HCT116 (cell line): ENCODE data around the gene NTRK3. TPM values are rescaled to one million over a fixed set of nuclear protein-coding genes. Genes with fewer than 3 reads are reported as not detected.

Source experiments
- ATAC-seq: fragments of 200-7000 bp; cut with Tn5 transposase; 2 replicates; pipeline ENCODE4 v1.9.1; 2020; ENCODE audit warnings: mild to moderate bottlenecking, moderate library complexity
- BruUV-seq: library from RNA; stranded (reverse); fragments of 400-500 nt; replicated peaks from 2 replicates; lab custom pipeline; 2021; lab: Mats Ljungman, UMichigan
- CTCF ChIA-PET: fragments of 300-600 bp; sonication (Branson Sonifier 250); formaldehyde crosslinking; loops from one replicate; lab custom pipeline; 2021; ENCODE audit warnings: antibody characterized with exemption; lab: Charles Lee
- POLR2A ChIA-PET: fragments of 300-600, 350-600 bp; sonication (Branson Sonifier 250); formaldehyde crosslinking; loops from one replicate; lab custom pipeline; 2021; ENCODE audit warnings: antibody characterized with exemption; lab: Charles Lee
- RAD21 ChIA-PET, 2 experiments: fragments of 300-600 bp; sonication (Branson Sonifier 250); formaldehyde crosslinking; loops; one replicate each; lab custom pipeline; 2023; ENCODE audit warnings: low total read pairs in 2 of 2; ENCODE audit not compliant: uncharacterized antibody in 2 of 2, unreplicated experiment in 2 of 2, low non-redundant PET in 1 of 2; lab: Charles Lee
- DNase-seq: peaks from one replicate; pipeline ENCODE4 v3.0.0-alpha.2; 2010; ENCODE audit warnings: low read depth, low spot score
- H2AFZ ChIP-seq: fragments of 200-600 bp; shearing (Covaris generic), sonication (generic); 2 replicates; pipeline ENCODE4 v1.6.1; 2017; ENCODE audit warnings: low read depth, mixed run types, mixed read lengths, antibody characterized with exemption, low read length; ENCODE audit not compliant: poor library complexity, severe bottlenecking
- H3K27ac ChIP-seq: 2 replicates; pipeline ENCODE4 v1.5.1; 2012; ENCODE audit warnings: low read depth, low read length
- H3K27me3 ChIP-seq: fragments of 200-600 bp; sonication (generic); 2 replicates; pipeline ENCODE4 v1.6.1; 2016; ENCODE audit warnings: mixed run types, low read length, mixed read lengths; ENCODE audit not compliant: insufficient read depth
- H3K36me3 ChIP-seq, 2 experiments: fragments of 200-500 bp in 1 of 2; fragments of 200-600 bp in 1 of 2; sonication (Bioruptor generic) in 1 of 2; sonication (generic) in 1 of 2; 2 replicates each; pipeline versions ENCODE4 v1.5.1 to v1.6.1; 2014 to 2016; ENCODE audit warnings: low read length in 2 of 2, inconsistent platforms in 1 of 2, mixed read lengths in 1 of 2, mixed run types in 1 of 2; ENCODE audit not compliant: insufficient read depth in 2 of 2, control insufficient read depth in 1 of 2
- H3K4me1 ChIP-seq, 2 experiments: fragments of 200-600 bp in 1 of 2; sonication (generic) in 1 of 2; 2 replicates each; pipeline versions ENCODE4 v1.5.1 to v1.6.1; 2012 to 2017; ENCODE audit warnings: low read length in 2 of 2, inconsistent platforms in 1 of 2, mild to moderate bottlenecking in 1 of 2, mixed read lengths in 1 of 2, mixed run types in 1 of 2, moderate library complexity in 1 of 2; ENCODE audit not compliant: insufficient read depth in 2 of 2, control insufficient read depth in 1 of 2
- H3K4me2 ChIP-seq: fragments of 200-600 bp; sonication (generic); 2 replicates; pipeline ENCODE4 v1.6.1; 2017; ENCODE audit warnings: mixed run types, low read length, mixed read lengths
- H3K4me3 ChIP-seq, 2 experiments: fragments of 200-600 bp in 1 of 2; sonication (generic) in 1 of 2; replicated peaks in 1 of 2; 2 replicates each; pipeline ENCODE4 v1.5.1; 2011 to 2016; ENCODE audit warnings: low read length in 2 of 2, control low read depth in 1 of 2, low read depth in 1 of 2, mild to moderate bottlenecking in 1 of 2, mixed read lengths in 1 of 2, mixed run types in 1 of 2
- H3K79me2 ChIP-seq: fragments of 200-600 bp; sonication (generic); 2 replicates; pipeline ENCODE4 v1.6.1; 2017; ENCODE audit warnings: mild to moderate bottlenecking, mixed run types, low read length, moderate library complexity, mixed read lengths; ENCODE audit not compliant: insufficient read depth
- H3K9ac ChIP-seq: fragments of 200-600 bp; sonication (generic); 2 replicates; pipeline ENCODE4 v1.6.1; 2016; ENCODE audit warnings: low read length, mixed read lengths
- H3K9me2 ChIP-seq: fragments of 200-600 bp; sonication (generic), shearing (Covaris generic); 2 replicates; pipeline ENCODE4 v1.6.1; 2017; ENCODE audit warnings: mixed run types, mild to moderate bottlenecking, moderate library complexity; ENCODE audit not compliant: insufficient read depth
- H3K9me3 ChIP-seq, 2 experiments: fragments of 200-500 bp in 1 of 2; fragments of 200-600 bp in 1 of 2; sonication (Bioruptor generic) in 1 of 2; sonication (generic) in 1 of 2; 2 replicates each; pipeline ENCODE4 v1.6.1; 2014 to 2017; ENCODE audit warnings: low read length in 2 of 2, mixed read lengths in 2 of 2, inconsistent platforms in 1 of 2, low read depth in 1 of 2, mild to moderate bottlenecking in 1 of 2, mixed run types in 1 of 2, moderate library complexity in 1 of 2; ENCODE audit not compliant: control insufficient read depth in 1 of 2, insufficient read depth in 1 of 2
- H4K20me1 ChIP-seq: fragments of 200-600 bp; sonication (generic), shearing (Covaris generic); 2 replicates; pipeline ENCODE4 v1.6.1; 2017; ENCODE audit warnings: mixed run types, mild to moderate bottlenecking, moderate library complexity; ENCODE audit not compliant: insufficient read depth
- CEBPB ChIP-seq: IDR thresholded peaks from 2 replicates; pipeline ENCODE4 v1.6.1; 2012; ENCODE audit warnings: low read depth
- EGR1 ChIP-seq: IDR thresholded peaks from 2 replicates; pipeline ENCODE4 v1.6.1; 2012; ENCODE audit warnings: low read depth
- EZH2phosphoT487 ChIP-seq: fragments of 200-600 bp; IDR thresholded peaks from 2 replicates; pipeline ENCODE4 v1.6.1; 2018; ENCODE audit warnings: antibody characterized with exemption, borderline replicate concordance
- RAD21 ChIP-seq: IDR thresholded peaks from 2 replicates; pipeline ENCODE4 v1.6.1; 2012; ENCODE audit warnings: low read depth, mild to moderate bottlenecking
- SIN3A ChIP-seq: IDR thresholded peaks from 2 replicates; pipeline ENCODE4 v1.6.1; 2012; ENCODE audit warnings: low read depth
- SRF ChIP-seq: IDR thresholded peaks from 2 replicates; pipeline ENCODE4 v1.6.1; 2012; ENCODE audit warnings: low read depth
- ZFX ChIP-seq: fragments of 450-650 bp; IDR thresholded peaks from 2 replicates; pipeline ENCODE4 v1.6.1; 2017
- ZNF274 ChIP-seq: fragments of 200-500 bp; sonication (Bioruptor generic); IDR thresholded peaks from 2 replicates; pipeline ENCODE4 v1.6.1; 2014; ENCODE audit warnings: mild to moderate bottlenecking, low read depth, low read length, inconsistent platforms
- intact Hi-C: fragments of 100-400 bp; cut with micrococcal nuclease; formaldehyde crosslinking; loops from 2 replicates; pipeline ENCODE4 v1.10.0; 2022
- total RNA-seq: library from RNA; stranded (reverse); gene quantifications from one replicate; pipeline ENCODE4 v1.2.1, GENCODE V29; 2021; ENCODE audit not compliant: unreplicated experiment
- TF ChIP-seq, protein P1 (sequence below): IDR thresholded peaks from 2 replicates; pipeline ENCODE4 v1.6.1; 2012
- TF ChIP-seq, protein P2 (sequence below), 3 experiments: fragments of 200-600 bp in 1 of 3; sonication (generic) in 1 of 3; IDR thresholded peaks in 2 of 3; conservative IDR thresholded peaks in 1 of 3; 2 replicates each; pipeline ENCODE4 v1.5.1; 2012 to 2017; ENCODE audit warnings: low read depth in 2 of 3, low read length in 2 of 3, antibody characterized with exemption in 1 of 3, borderline replicate concordance in 1 of 3, control low read depth in 1 of 3, mild to moderate bottlenecking in 1 of 3, mixed read lengths in 1 of 3, mixed run types in 1 of 3, moderate library complexity in 1 of 3; ENCODE audit not compliant: insufficient read depth in 1 of 3
- TF ChIP-seq, protein P3 (sequence below): IDR thresholded peaks from 2 replicates; pipeline ENCODE4 v1.6.1; 2012
- TF ChIP-seq, protein P4 (sequence below): IDR thresholded peaks from 2 replicates; pipeline ENCODE4 v1.6.1; 2011; ENCODE audit warnings: mild to moderate bottlenecking, low read length, moderate library complexity; ENCODE audit not compliant: insufficient replicate concordance; ENCODE audit errors: extremely low read depth

The NTRK3 gene
- total RNA-seq, 1 experiment from 2014 or later: not detected

DNA sequence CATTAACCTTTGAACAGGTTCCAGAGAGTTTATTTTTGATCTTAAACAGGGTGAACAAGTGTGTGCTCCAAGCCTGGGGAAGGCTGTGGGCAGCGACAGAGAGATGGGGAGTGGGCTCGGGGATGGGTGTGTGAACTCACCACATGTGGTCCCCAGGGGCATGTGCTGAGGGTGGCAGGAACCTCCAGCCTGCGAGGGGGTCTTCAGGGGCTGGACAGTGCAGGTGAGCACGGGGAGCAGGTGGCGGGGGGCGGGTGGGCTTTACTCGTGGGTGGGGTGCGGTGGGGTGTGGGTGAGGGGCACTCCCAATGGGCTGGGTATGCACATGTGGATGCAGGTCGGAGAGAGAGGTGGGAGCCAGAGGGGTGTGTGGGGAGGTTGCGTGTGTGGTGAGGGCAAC is 9.6 kb upstream of the NTRK3 start:
- BruUV-seq: no TSS peak
- no peak for TF ChIP-seq CEBPB
- TF ChIP-seq, protein P1, sequence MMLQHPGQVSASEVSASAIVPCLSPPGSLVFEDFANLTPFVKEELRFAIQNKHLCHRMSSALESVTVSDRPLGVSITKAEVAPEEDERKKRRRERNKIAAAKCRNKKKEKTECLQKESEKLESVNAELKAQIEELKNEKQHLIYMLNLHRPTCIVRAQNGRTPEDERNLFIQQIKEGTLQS: no peak
- TF ChIP-seq, protein P2, sequence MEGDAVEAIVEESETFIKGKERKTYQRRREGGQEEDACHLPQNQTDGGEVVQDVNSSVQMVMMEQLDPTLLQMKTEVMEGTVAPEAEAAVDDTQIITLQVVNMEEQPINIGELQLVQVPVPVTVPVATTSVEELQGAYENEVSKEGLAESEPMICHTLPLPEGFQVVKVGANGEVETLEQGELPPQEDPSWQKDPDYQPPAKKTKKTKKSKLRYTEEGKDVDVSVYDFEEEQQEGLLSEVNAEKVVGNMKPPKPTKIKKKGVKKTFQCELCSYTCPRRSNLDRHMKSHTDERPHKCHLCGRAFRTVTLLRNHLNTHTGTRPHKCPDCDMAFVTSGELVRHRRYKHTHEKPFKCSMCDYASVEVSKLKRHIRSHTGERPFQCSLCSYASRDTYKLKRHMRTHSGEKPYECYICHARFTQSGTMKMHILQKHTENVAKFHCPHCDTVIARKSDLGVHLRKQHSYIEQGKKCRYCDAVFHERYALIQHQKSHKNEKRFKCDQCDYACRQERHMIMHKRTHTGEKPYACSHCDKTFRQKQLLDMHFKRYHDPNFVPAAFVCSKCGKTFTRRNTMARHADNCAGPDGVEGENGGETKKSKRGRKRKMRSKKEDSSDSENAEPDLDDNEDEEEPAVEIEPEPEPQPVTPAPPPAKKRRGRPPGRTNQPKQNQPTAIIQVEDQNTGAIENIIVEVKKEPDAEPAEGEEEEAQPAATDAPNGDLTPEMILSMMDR (IDR thresholded peaks at IDR 0.05 in 2 of 3, conservative IDR thresholded peaks at IDR 0.05 in 1 of 3; ENCODE audit: borderline replicate concordance in 1 of 3, insufficient read depth in 1 of 3, low read depth in 2 of 3, low read length in 2 of 3): no peak
- no peak for TF ChIP-seq SIN3A
- no peak for TF ChIP-seq EGR1
- no peak for TF ChIP-seq EZH2phosphoT487
- TF ChIP-seq SRF: no peak
- TF ChIP-seq ZFX: no peak
- no peak for TF ChIP-seq ZNF274
- Histone ChIP-seq H3K9me3 (no peaks in the 10 kb centered on the region), H3K27ac (no peak overlapping the region), H3K27me3 (peaks cover 26% of the 10 kb centered on the region; the same call in 1 of the 2 replicates), H3K79me2 (no peaks in the 10 kb centered on the region), H3K9me2 (no peaks in the 10 kb centered on the region), H3K4me2 (no peak overlapping the region), H2AFZ (no peak overlapping the region), H3K9ac (no peak overlapping the region), H4K20me1 (no peaks in the 10 kb centered on the region), H3K4me1 (no peaks in the 10 kb centered on the region), H3K36me3 (no peaks in the 10 kb centered on the region), H3K4me3 (no peak overlapping the region)
- intact Hi-C loops: no loop called here
- DNase-seq (no peak), ATAC-seq (no peak)
- ChIA-PET CTCF (no interaction called here), RAD21 (no interaction called here), POLR2A (no interaction called here)

DNA sequence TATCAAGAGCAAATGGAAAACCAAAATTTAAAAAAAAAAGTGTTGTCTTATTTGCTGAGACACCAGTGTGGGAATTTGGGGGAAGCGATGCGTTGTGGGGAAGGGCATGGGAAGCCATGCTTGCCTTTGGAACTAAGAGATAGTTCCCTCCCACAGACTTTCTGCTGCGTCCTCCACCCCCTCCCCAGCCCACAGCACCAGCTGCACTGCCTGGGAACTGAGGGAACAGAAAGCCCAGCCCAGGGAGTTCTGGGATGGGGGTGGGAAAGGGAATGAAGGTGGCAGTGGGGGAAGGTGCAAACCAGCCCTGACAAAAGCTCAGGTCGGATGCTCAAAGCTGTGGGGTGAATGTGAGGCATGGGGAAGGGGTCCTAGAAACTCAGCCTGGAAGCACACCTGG is 8.1 kb upstream of the NTRK3 start:
- CTCF ChIA-PET: no interaction called here
- RAD21 ChIA-PET: no interaction called here
- BruUV-seq: no TSS peak
- TF ChIP-seq ZNF274: no peak
- TF ChIP-seq RAD21: no peak
- TF ChIP-seq, protein P3, sequence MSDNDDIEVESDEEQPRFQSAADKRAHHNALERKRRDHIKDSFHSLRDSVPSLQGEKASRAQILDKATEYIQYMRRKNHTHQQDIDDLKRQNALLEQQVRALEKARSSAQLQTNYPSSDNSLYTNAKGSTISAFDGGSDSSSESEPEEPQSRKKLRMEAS: no peak
- TF ChIP-seq, protein P1: no peak
- TF ChIP-seq, protein P4, sequence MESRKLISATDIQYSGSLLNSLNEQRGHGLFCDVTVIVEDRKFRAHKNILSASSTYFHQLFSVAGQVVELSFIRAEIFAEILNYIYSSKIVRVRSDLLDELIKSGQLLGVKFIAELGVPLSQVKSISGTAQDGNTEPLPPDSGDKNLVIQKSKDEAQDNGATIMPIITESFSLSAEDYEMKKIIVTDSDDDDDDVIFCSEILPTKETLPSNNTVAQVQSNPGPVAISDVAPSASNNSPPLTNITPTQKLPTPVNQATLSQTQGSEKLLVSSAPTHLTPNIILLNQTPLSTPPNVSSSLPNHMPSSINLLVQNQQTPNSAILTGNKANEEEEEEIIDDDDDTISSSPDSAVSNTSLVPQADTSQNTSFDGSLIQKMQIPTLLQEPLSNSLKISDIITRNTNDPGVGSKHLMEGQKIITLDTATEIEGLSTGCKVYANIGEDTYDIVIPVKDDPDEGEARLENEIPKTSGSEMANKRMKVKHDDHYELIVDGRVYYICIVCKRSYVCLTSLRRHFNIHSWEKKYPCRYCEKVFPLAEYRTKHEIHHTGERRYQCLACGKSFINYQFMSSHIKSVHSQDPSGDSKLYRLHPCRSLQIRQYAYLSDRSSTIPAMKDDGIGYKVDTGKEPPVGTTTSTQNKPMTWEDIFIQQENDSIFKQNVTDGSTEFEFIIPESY: no peak

More for the DNA sequence above, 8.1 kb upstream of the NTRK3 start:
- H2AFZ ChIP-seq: no peak overlapping the region
- H3K79me2 ChIP-seq: no peaks in the 10 kb centered on the region
- H3K9me2 ChIP-seq: no peaks in the 10 kb centered on the region
- no peak overlapping the region for H3K4me3 ChIP-seq
- H3K4me1 ChIP-seq: no peaks in the 10 kb centered on the region
- peaks cover 22% of the 10 kb centered on the region; the same call in 1 of the 2 replicates for H3K27me3 ChIP-seq
- intact Hi-C loops: no loop called here
- no peaks in the 10 kb centered on the region for H3K9me3 ChIP-seq
- ATAC-seq (no peak), DNase-seq (no peak)
- no peak overlapping the region for H3K27ac ChIP-seq
- H3K9ac ChIP-seq: no peak overlapping the region
- H4K20me1 ChIP-seq: no peaks in the 10 kb centered on the region
- H3K4me2 ChIP-seq: no peak overlapping the region
- no peaks in the 10 kb centered on the region for H3K36me3 ChIP-seq
- POLR2A ChIA-PET: no interaction called here
